Large intestine (tissue), 3 donors: ENCODE measurements around the gene STRA8. TPM values are rescaled to one million over a fixed set of nuclear protein-coding genes. Genes with fewer than 3 reads are reported as not detected.
A peak's percentile ranks its signal among the peaks of the same experiment; 100 is the strongest.

Experiments used
- DNase-seq, 2 donors: peaks; one replicate each; pipeline versions ENCODE4 v3.0.0 to v3.0.0-alpha.2; 2013
- H3K27ac ChIP-seq: one replicate; pipeline ENCODE4 v1.5.1; 2013; ENCODE audit warnings: low read length
- H3K27me3 ChIP-seq: 2 replicates; pipeline ENCODE4 v1.6.1; 2013; ENCODE audit warnings: low read length; ENCODE audit not compliant: control insufficient read depth, insufficient read depth
- H3K36me3 ChIP-seq: 2 replicates; pipeline ENCODE4 v1.6.1; 2013; ENCODE audit warnings: low read length; ENCODE audit not compliant: control insufficient read depth, insufficient read depth
- H3K4me1 ChIP-seq: one replicate; pipeline ENCODE4 v1.6.1; 2013; ENCODE audit warnings: low read length; ENCODE audit not compliant: control insufficient read depth, insufficient read depth
- H3K4me3 ChIP-seq: one replicate; pipeline ENCODE4 v1.5.1; 2013; ENCODE audit warnings: low read length
- H3K9me3 ChIP-seq: one replicate; pipeline ENCODE4 v1.6.1; 2013; ENCODE audit warnings: mild to moderate bottlenecking, low read depth, low read length, moderate library complexity; ENCODE audit not compliant: control insufficient read depth
- WGBS: methylation state at CpG from one replicate; pipeline ENCODE4 v1.1.5; 2013; ENCODE audit warnings: low lambda C conversion rate; ENCODE audit not compliant: insufficient coverage; 5-methylcytosine and 5-hydroxymethylcytosine counted together
- polyA plus RNA-seq: library from polyadenylated mRNA; unstranded; fragments of 120-200 nt; gene quantifications from one replicate; pipeline ENCODE4 v1.2.1, GENCODE V29; 2013

STRA8 gene
- polyA plus RNA-seq, 1 donor, result not detected

- H3K4me1 ChIP-seq, result no peaks in the 10 kb centered on the region
- H3K4me3 ChIP-seq, result no peak overlapping the region
- H3K27me3 ChIP-seq, result no peaks in the 10 kb centered on the region
- no peaks in the 10 kb centered on the region for H3K9me3 ChIP-seq
- no peak overlapping the region for H3K27ac ChIP-seq
- DNase-seq, result no peak
- H3K36me3 ChIP-seq, result no peaks in the 10 kb centered on the region
- no CpG with 5 or more reads among the region's 4 CpGs for WGBS
Measured at GRCh38 chr7:135251496-135252391, 18.1 kb downstream of the STRA8 start.

GRCh38 chr7:135253851-135254771 lies 20.5 kb downstream of the STRA8 start:
- no peaks in the 10 kb centered on the region for H3K36me3 ChIP-seq
- no peak overlapping the region for H3K4me3 ChIP-seq
- H3K9me3 ChIP-seq, result no peaks in the 10 kb centered on the region
- no peak for DNase-seq
- no peaks in the 10 kb centered on the region for H3K27me3 ChIP-seq
- H3K4me1 ChIP-seq, result no peaks in the 10 kb centered on the region
- WGBS, result no CpG with 5 or more reads among the region's 9 CpGs
- no peak overlapping the region for H3K27ac ChIP-seq

GRCh38 chr7:135257790-135258189 lies 24.2 kb downstream of the STRA8 start:
- no peak overlapping the region for H3K27ac ChIP-seq
- no peak overlapping the region for H3K4me3 ChIP-seq
- H3K36me3 ChIP-seq, result no peaks in the 10 kb centered on the region
- no peaks in the 10 kb centered on the region for H3K27me3 ChIP-seq
- no CpG with 5 or more reads among the region's 4 CpGs for WGBS
- no peaks in the 10 kb centered on the region for H3K4me1 ChIP-seq
- no peak for DNase-seq
- H3K9me3 ChIP-seq, result no peaks in the 10 kb centered on the region

GRCh38 chr7:135258585-135258984 lies 24.9 kb downstream of the STRA8 start:
- WGBS, result no CpG with 5 or more reads among the region's 3 CpGs
- no peaks in the 10 kb centered on the region for H3K4me1 ChIP-seq
- no peak overlapping the region for H3K4me3 ChIP-seq
- H3K27me3 ChIP-seq, result no peaks in the 10 kb centered on the region
- no peak overlapping the region for H3K27ac ChIP-seq
- H3K9me3 ChIP-seq, result no peaks in the 10 kb centered on the region
- DNase-seq, result no peak
- no peaks in the 10 kb centered on the region for H3K36me3 ChIP-seq

- Histone ChIP-seq H3K27me3 (no peaks in the 10 kb centered on the region), H3K36me3 (no peaks in the 10 kb centered on the region), H3K27ac (no peak overlapping the region), H3K4me1 (no peaks in the 10 kb centered on the region), H3K4me3 (no peak overlapping the region), H3K9me3 (no peaks in the 10 kb centered on the region)
- no peak for DNase-seq
- WGBS, result no CpG with 5 or more reads among the region's 6 CpGs
Measured at GRCh38 chr7:135259702-135260101, 26.1 kb downstream of the STRA8 start.

GRCh38 chr7:135260470-135260869 lies 26.8 kb downstream of the STRA8 start:
- Histone ChIP-seq H3K27me3 (no peaks in the 10 kb centered on the region), H3K4me3 (no peak overlapping the region), H3K9me3 (no peaks in the 10 kb centered on the region), H3K36me3 (no peaks in the 10 kb centered on the region), H3K27ac (no peak overlapping the region), H3K4me1 (no peaks in the 10 kb centered on the region)
- DNase-seq, result no peak
- WGBS, result no CpG with 5 or more reads among the region's 2 CpGs

GRCh38 chr7:135260930-135261721 lies 27.5 kb downstream of the STRA8 start:
- H3K9me3 ChIP-seq, result no peaks in the 10 kb centered on the region
- peak in 1 of 2 donors; percentile 15 for DNase-seq
- H3K4me1 ChIP-seq, result no peaks in the 10 kb centered on the region
- no peak overlapping the region for H3K4me3 ChIP-seq
- no peaks in the 10 kb centered on the region for H3K36me3 ChIP-seq
- WGBS, result 30% methylated on average over 2 of the region's 10 CpGs
- H3K27ac ChIP-seq, result no peak overlapping the region
- H3K27me3 ChIP-seq, result no peaks in the 10 kb centered on the region

- H3K27me3 ChIP-seq, result no peaks in the 10 kb centered on the region
- DNase-seq, result no peak
- no peaks in the 10 kb centered on the region for H3K9me3 ChIP-seq
- no peak overlapping the region for H3K27ac ChIP-seq
- WGBS, result 100% methylated on average over 1 of the region's 9 CpGs
- H3K36me3 ChIP-seq, result no peaks in the 10 kb centered on the region
- H3K4me1 ChIP-seq, result no peaks in the 10 kb centered on the region
- no peak overlapping the region for H3K4me3 ChIP-seq
Measured at GRCh38 chr7:135262623-135263320, 29.1 kb downstream of the STRA8 start.

GRCh38 chr7:135263321-135263970 lies 29.8 kb downstream of the STRA8 start:
- H3K27ac ChIP-seq, result no peak overlapping the region
- no peaks in the 10 kb centered on the region for H3K27me3 ChIP-seq
- no peak for DNase-seq
- H3K36me3 ChIP-seq, result no peaks in the 10 kb centered on the region
- no peaks in the 10 kb centered on the region for H3K9me3 ChIP-seq
- no peaks in the 10 kb centered on the region for H3K4me1 ChIP-seq
- no peak overlapping the region for H3K4me3 ChIP-seq
- WGBS, result no CpG with 5 or more reads among the region's 11 CpGs
